ENCODE measurements around the gene IPCEF1. TPM values are rescaled to one million over a fixed set of nuclear protein-coding genes. Genes with fewer than 3 reads are reported as not detected.

IPCEF1 gene
- total and polyA plus RNA-seq, 2 of the 8 experiments (the other 6 are each of a cell fraction or from before 2014, with no cell fraction given), result 0.41 to 0.78 TPM

DNA sequence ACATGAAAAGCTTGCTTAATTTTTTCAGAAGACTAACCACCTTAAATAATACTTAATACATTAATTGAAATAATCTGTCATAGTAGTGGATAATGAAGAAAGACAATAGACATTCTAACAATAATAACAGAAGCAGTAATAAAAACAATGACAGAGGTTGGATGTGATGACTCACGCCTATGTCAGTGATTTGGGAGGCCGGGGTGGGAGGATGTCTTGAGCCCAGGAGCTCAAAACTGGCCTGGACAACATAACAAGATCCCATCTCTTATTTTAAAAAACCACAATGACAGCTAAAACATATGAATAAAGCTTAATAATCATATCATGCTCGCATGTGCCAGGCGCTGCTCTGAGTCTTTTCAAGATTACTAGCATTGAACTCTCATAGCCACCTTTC lies 105.5 kb downstream of the IPCEF1 start:
- Histone ChIP-seq H3K27me3 (replicated peaks in 1 of 4; ENCODE audit: control insufficient read depth in 3 of 4, extremely low read depth in 1 of 4, insufficient read depth in 3 of 4, low read length in 3 of 4) (no peaks in the 10 kb centered on the region), H3K4me1 (replicated peaks in 1 of 4; ENCODE audit: control insufficient read depth in 3 of 4, insufficient read depth in 4 of 4, low read length in 3 of 4) (peaks cover 0 to 14% (median 4%) of the 10 kb centered on the region in 4 experiments; a peak in 5 of 7 replicates), H2BK12ac (ENCODE audit: low read depth, low read length) (no peak overlapping the region), H3K56ac (replicated peaks; ENCODE audit: insufficient read length, low read depth, low read length) (no peak overlapping the region), H2AK5ac (ENCODE audit: low read depth, low read length) (no peak overlapping the region), H3K4me2 (ENCODE audit: insufficient read depth in 1 of 2, low read depth in 2 of 2, low read length in 2 of 2) (no peak overlapping the region), H4K8ac (ENCODE audit: extremely low read depth, insufficient read depth, low read length) (no peak overlapping the region), H2BK5ac (ENCODE audit: low read depth, low read length) (no peak overlapping the region), H2BK120ac (replicated peaks; ENCODE audit: low read depth, low read length) (no peak overlapping the region), H4K20me1 (replicated peaks in 1 of 2; ENCODE audit: control insufficient read depth in 1 of 2, insufficient read depth in 2 of 2, low read length in 2 of 2) (no peaks in the 10 kb centered on the region), H3K4ac (replicated peaks; ENCODE audit: insufficient read length, low read depth, low read length) (no peak overlapping the region), H3K27ac (ENCODE audit: low read depth, low read length) (no peak overlapping the region), H2BK15ac (ENCODE audit: low read length) (no peak overlapping the region), H3K79me2 (ENCODE audit: control insufficient read depth in 1 of 2, insufficient read depth in 2 of 2, low read length in 2 of 2) (no peaks in the 10 kb centered on the region), H3K23ac (ENCODE audit: insufficient read length) (no peak overlapping the region), H4K5ac (ENCODE audit: insufficient read length, low read depth, low read length) (no peak overlapping the region), H3K9ac (replicated peaks in 1 of 4; ENCODE audit: extremely low read depth in 1 of 4, low read depth in 3 of 4, low read length in 3 of 4) (no peak overlapping the region), H3K23me2 (ENCODE audit: low read depth, low read length) (no peaks in the 10 kb centered on the region; the same call in 1 of the 2 replicates), H4K91ac (replicated peaks; ENCODE audit: insufficient read length, low read length) (no peak overlapping the region), H3K9me3 (ENCODE audit: insufficient read depth in 2 of 2, low read depth in 1 of 2, low read length in 1 of 2) (no peaks in the 10 kb centered on the region; a peak in 1 of 4 replicates), H2BK20ac (ENCODE audit: low read length) (no peak overlapping the region), H2AFZ (ENCODE audit: low read length) (no peak overlapping the region), H3K79me1 (ENCODE audit: low read depth, low read length) (no peaks in the 10 kb centered on the region), H3K4me3 (ENCODE audit: extremely low read depth in 1 of 4, insufficient read depth in 2 of 4, low read depth in 3 of 4, low read length in 4 of 4) (no peak overlapping the region), H3K18ac (ENCODE audit: extremely low read depth, low read length) (no peak overlapping the region), H3K14ac (ENCODE audit: insufficient read length) (no peak overlapping the region), H3K36me3 (ENCODE audit: control insufficient read depth in 2 of 4, insufficient read depth in 4 of 4, low read length in 3 of 4) (no peaks in the 10 kb centered on the region)
- TF ChIP-seq SAP30 (IDR thresholded peaks at IDR 0.05; ENCODE audit: insufficient read depth, insufficient replicate concordance, low read length) (no peak), TEAD4 (IDR thresholded peaks at IDR 0.05; ENCODE audit: low read depth, low read length) (no peak), NRF1 (IDR thresholded peaks at IDR 0.05; ENCODE audit: low read depth, low read length) (no peak)
- WGBS, 2 experiments (ENCODE audit: extremely low coverage in 1 of 2, insufficient coverage in 1 of 2, insufficient read length in 1 of 2, insufficient replicate concordance in 2 of 2, low coverage in 1 of 2, low lambda C conversion rate in 2 of 2, missing lambda C conversion rate in 1 of 2), result 93% methylated on average over 4 of the region's 4 CpGs; no CpG with 5 or more reads in 1 of the 2 experiments
- no peak for DNase-seq (ENCODE audit: low read depth in 1 of 2, low spot score in 2 of 2)
- CTCF ChIA-PET (ENCODE audit: partially characterized antibody), result no interaction called here
- POLR2A ChIA-PET (ENCODE audit: partially characterized antibody), result no interaction called here
- no peak for FAIRE-seq
